Naive thymus-derived CD8-positive, alpha-beta T cell (primary cell): ENCODE results near the gene REG4. TPM values are rescaled to one million over a fixed set of nuclear protein-coding genes. Genes with fewer than 3 reads are reported as not detected.
"Not testable (repeated sequence)": the region's sequence is repeated elsewhere in the genome, so short reads cannot be mapped to it uniquely, and the experiment has no call there.

Experiments used
- ATAC-seq, 2 donors: fragments of 150-1000 bp; cut with Tn5 transposase in 1 of 2; sonication (Bioruptor Pico), chemical (Tn5 transposase) in 1 of 2; 1 replicate in 1 of 2; 2 replicates in 1 of 2; pipeline ENCODE4 v1.10.0; 2021; ENCODE audit warnings: mild to moderate bottlenecking in 2 of 2, moderate library complexity in 2 of 2
- POLR2A ChIA-PET: fragments of 350-600 bp; sonication (Branson Sonifier 250); formaldehyde crosslinking; loops from one replicate; lab custom pipeline; 2021; ENCODE audit warnings: antibody characterized with exemption; lab: Charles Lee
- DNase-seq, 10 donors: peaks; one replicate each; pipeline versions ENCODE4 v3.0.0 to v3.0.0-alpha.2; 2020 to 2022
- H3K27ac Mint-ChIP-seq, 10 donors: one replicate each; pipeline ENCODE4 v1.8.0; 2020 to 2022; ENCODE audit warnings: mild to moderate bottlenecking in 10 of 10, mixed read lengths in 10 of 10, moderate library complexity in 4 of 10, inconsistent platforms in 1 of 10
- H3K27me3 Mint-ChIP-seq, 5 donors: one replicate each; pipeline ENCODE4 v1.8.0; 2021 to 2022; ENCODE audit warnings: mixed read lengths in 5 of 5
- H3K36me3 Mint-ChIP-seq, 3 donors: one replicate each; pipeline ENCODE4 v1.8.0; 2020 to 2022; ENCODE audit warnings: mixed read lengths in 3 of 3, mild to moderate bottlenecking in 2 of 3, inconsistent platforms in 1 of 3
- H3K4me1 Mint-ChIP-seq, 4 donors: one replicate each; pipeline ENCODE4 v1.8.0; 2021 to 2022; ENCODE audit warnings: mixed read lengths in 4 of 4
- H3K4me3 Mint-ChIP-seq, 10 donors: one replicate each; pipeline ENCODE4 v1.8.0; 2020 to 2022; ENCODE audit warnings: mild to moderate bottlenecking in 10 of 10, mixed read lengths in 10 of 10, moderate library complexity in 6 of 10, inconsistent platforms in 1 of 10
- H3K9me3 Mint-ChIP-seq, 9 donors: one replicate each; pipeline ENCODE4 v1.8.0; 2020 to 2022; ENCODE audit warnings: mixed read lengths in 9 of 9, mild to moderate bottlenecking in 3 of 9, inconsistent platforms in 1 of 9, moderate library complexity in 1 of 9
- polyA plus RNA-seq, 3 donors: library from polyadenylated mRNA; unstranded; fragments of 300-500 nt; fragmentation: Illumina TruSeq; gene quantifications; one replicate each; pipeline ENCODE4 v1.2.3, GENCODE V29; 2021
- total RNA-seq, 8 experiments: library from RNA in 2 of 8; stranded (reverse) in 2 of 8; gene quantifications; one replicate each; pipeline ENCODE4 v1.2.3 and lab custom pipeline; 2021 to 2026

The REG4 gene
- total and polyA plus RNA-seq, 5 experiments from 2014 or later, result 15.0 to 63.0 (median 18.1) TPM

DNA sequence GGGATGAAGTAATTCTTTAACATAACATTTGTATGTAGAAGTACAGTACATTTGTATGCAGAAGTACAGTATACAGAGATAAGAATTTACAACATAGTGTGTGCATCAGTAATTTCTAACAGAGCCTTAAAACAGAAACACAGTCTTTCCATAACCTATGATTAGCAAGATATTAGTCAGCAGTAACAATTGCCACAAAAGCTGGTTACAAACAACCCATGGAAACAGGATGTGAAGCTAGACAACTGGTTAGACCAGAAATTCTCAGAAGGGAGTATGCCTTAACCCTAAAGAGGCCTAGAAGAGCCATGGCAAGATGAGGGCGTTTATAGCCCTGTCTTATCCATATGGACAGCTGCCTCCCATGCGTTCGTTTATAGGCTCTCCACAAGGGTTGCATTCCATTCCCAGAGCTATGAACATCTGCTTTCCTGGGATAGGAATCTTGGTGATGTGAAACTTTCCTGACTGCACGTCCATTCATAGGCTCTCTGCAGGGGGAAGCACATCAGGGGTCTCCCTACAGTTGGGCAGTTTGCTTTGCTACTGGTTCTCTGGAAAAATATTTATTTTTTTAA lies 24.7 kb downstream of the REG4 start:
- ATAC-seq, H3K4me1 Mint-ChIP-seq, H3K36me3 Mint-ChIP-seq, DNase-seq, POLR2A ChIA-PET, H3K27ac Mint-ChIP-seq, H3K9me3 Mint-ChIP-seq, H3K4me3 Mint-ChIP-seq: not testable (repeated sequence)
- H3K27me3 Mint-ChIP-seq, result peaks cover 0 to 14% (median under 1%) of the 10 kb centered on the region in 5 donors

DNA sequence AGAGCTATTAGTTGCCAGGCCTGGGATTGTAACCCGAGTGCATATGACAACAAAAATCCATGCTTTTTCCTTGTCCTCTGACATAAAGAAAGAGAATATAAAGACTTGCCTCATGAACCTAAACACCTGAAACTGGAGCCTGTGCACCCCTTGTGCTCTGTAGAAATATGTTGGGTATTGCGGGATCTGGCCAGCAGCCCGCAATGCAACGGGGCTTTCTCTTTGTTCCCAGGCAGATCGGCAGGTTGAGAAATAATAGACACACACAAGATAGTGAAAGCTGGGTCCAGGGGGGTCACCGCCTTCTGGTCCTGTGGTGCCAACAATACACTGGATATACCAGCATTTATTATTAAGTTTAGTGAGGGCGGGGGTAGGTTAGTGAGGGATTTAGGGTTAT lies 25.2 kb downstream of the REG4 start:
- ATAC-seq, H3K27ac Mint-ChIP-seq, H3K9me3 Mint-ChIP-seq, H3K4me1 Mint-ChIP-seq, DNase-seq, POLR2A ChIA-PET, H3K4me3 Mint-ChIP-seq, H3K36me3 Mint-ChIP-seq: not testable (repeated sequence)
- peaks cover 0 to 13% (median 2%) of the 10 kb centered on the region in 5 donors for H3K27me3 Mint-ChIP-seq

DNA sequence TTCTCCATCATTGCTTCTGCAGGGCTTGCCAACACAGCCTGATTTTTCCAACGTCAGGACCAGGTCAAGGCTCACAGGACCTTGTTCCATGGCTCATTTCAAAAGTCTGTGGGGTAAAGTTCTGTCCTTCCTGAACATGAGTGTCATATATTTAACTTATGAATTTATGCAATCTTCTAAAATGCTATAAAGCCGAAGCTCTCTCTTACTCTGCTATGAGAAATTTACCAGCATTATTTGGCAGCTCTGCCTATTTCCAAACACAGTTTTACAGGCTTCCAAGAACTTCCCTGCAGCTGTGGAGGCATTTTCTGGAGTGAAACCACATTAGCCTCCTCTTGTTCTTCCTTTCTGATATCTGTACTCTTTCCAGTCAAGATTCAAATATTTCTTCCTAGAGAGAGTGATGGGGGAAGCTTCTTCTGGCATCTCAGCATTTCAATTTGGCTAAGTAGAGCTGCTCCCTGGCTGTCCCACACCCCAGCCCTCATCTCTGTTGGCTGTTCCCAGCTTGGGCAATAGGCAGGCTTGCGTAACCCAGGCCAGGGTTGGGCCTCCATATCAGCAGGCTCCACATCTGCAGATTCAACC lies 27.0 kb downstream of the REG4 start:
- no peak for DNase-seq
- H3K36me3 Mint-ChIP-seq, result no peaks in the 10 kb centered on the region
- POLR2A ChIA-PET, result no interaction called here
- H3K9me3 Mint-ChIP-seq, result no peaks in the 10 kb centered on the region
- no peak overlapping the region for H3K4me3 Mint-ChIP-seq
- no peaks in the 10 kb centered on the region for H3K4me1 Mint-ChIP-seq
- ATAC-seq, result no peak
- H3K27me3 Mint-ChIP-seq, result peaks cover 0 to 4% (median 0%) of the 10 kb centered on the region in 5 donors
- no peak overlapping the region for H3K27ac Mint-ChIP-seq

GRCh38 chr1:119783354-119784185 lies 27.7 kb downstream of the REG4 start:
- Mint-ChIP-seq H3K36me3 (no peaks in the 10 kb centered on the region), H3K27me3 (peaks cover 0 to 4% (median 0%) of the 10 kb centered on the region in 5 donors), H3K9me3 (no peaks in the 10 kb centered on the region), H3K4me1 (no peaks in the 10 kb centered on the region), H3K4me3 (no peak overlapping the region), H3K27ac (no peak overlapping the region)
- ATAC-seq (no peak), DNase-seq (no peak)
- POLR2A ChIA-PET, result no interaction called here

DNA sequence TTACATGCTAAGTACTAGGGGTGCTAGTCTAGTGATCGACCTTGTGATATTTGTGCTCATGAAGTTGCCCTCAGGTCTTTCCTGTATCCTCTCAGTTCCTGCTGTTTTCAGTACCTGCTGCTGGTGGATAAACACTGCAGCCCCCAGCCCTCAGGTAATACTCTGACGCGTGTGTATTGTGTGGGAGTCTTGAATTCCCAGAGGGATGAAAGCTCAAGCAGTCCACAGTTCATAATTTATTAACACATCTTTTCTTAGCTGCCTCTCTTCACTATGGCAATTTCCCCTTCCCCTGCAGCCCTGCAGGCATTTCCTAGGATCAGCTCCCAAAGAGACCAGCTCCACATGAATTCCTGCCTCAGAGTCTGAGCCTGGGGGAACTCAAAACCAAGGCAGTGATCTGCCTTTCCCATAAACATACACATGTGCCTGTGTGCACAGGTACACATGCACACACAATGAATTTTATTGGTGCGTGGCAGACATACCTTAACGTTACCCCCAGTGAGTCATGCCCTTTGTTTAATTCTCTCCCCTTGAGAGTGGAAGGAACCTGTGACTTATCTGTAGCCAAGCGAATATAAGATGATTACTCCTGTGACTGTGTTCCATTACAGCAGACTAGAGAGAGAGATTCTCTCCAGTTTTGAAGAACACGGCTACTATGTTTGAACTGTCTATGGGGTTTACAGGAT lies 28.5 kb downstream of the REG4 start:
- no peak overlapping the region for H3K4me3 Mint-ChIP-seq
- no peaks in the 10 kb centered on the region for H3K36me3 Mint-ChIP-seq
- no peak overlapping the region for H3K27ac Mint-ChIP-seq

GRCh38 chr1:119781434-119782210 lies 29.6 kb downstream of the REG4 start:
- no peaks in the 10 kb centered on the region for H3K9me3 Mint-ChIP-seq
- H3K27ac Mint-ChIP-seq, result no peak overlapping the region
- POLR2A ChIA-PET, result no interaction called here
- H3K4me1 Mint-ChIP-seq, result no peaks in the 10 kb centered on the region
- H3K4me3 Mint-ChIP-seq, result no peak overlapping the region
- H3K27me3 Mint-ChIP-seq, result peaks cover 0 to 4% (median 0%) of the 10 kb centered on the region in 5 donors
- H3K36me3 Mint-ChIP-seq, result no peaks in the 10 kb centered on the region
- DNase-seq (no peak), ATAC-seq (no peak)

More for the DNA sequence above, 28.5 kb downstream of the REG4 start:
- Mint-ChIP-seq H3K27me3 (peaks cover 0 to 4% (median 0%) of the 10 kb centered on the region in 5 donors), H3K9me3 (no peaks in the 10 kb centered on the region), H3K4me1 (no peaks in the 10 kb centered on the region)
- DNase-seq, result no peak
- ATAC-seq, result no peak
- POLR2A ChIA-PET, result no interaction called here

GRCh38 chr1:119779869-119780356 lies 31.3 kb downstream of the REG4 start:
- H3K9me3 Mint-ChIP-seq, result no peaks in the 10 kb centered on the region
- H3K4me1 Mint-ChIP-seq, result no peaks in the 10 kb centered on the region
- POLR2A ChIA-PET, result no interaction called here
- DNase-seq, result no peak
- peaks cover 0 to 5% (median 1%) of the 10 kb centered on the region in 5 donors for H3K27me3 Mint-ChIP-seq
- no peak for ATAC-seq
- H3K4me3 Mint-ChIP-seq, result no peak overlapping the region
- no peaks in the 10 kb centered on the region for H3K36me3 Mint-ChIP-seq
- no peak overlapping the region for H3K27ac Mint-ChIP-seq

GRCh38 chr1:119778886-119779560 lies 32.2 kb downstream of the REG4 start:
- no peak overlapping the region for H3K4me3 Mint-ChIP-seq
- no peak for DNase-seq
- peaks cover 0 to 5% (median 1%) of the 10 kb centered on the region in 5 donors for H3K27me3 Mint-ChIP-seq
- no peaks in the 10 kb centered on the region for H3K4me1 Mint-ChIP-seq
- no peaks in the 10 kb centered on the region for H3K36me3 Mint-ChIP-seq
- POLR2A ChIA-PET, result no interaction called here
- no peak for ATAC-seq
- no peaks in the 10 kb centered on the region for H3K9me3 Mint-ChIP-seq
- no peak overlapping the region for H3K27ac Mint-ChIP-seq

DNA sequence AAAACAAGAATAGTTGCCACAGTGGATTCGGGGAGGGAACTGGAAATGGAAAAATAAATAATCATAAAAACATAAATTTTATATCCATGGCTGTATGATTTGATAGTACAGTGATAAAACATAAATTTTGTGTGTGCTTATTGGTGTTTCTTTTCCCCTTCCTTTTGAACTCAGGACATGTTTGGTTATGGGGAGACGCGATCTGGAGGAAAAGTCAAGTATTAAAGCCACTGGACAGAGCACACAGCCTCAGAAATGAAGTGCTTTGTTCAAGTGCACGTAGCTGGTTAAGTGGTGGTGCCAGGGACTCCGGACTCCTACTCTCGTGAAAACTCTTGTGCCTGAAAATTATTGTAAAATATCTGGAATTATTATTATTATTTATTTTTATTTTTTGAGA lies 32.9 kb downstream of the REG4 start:
- Mint-ChIP-seq H3K36me3 (no peaks in the 10 kb centered on the region), H3K4me1 (no peaks in the 10 kb centered on the region), H3K27ac (no peak overlapping the region), H3K27me3 (peaks cover 0 to 7% (median 4%) of the 10 kb centered on the region in 5 donors), H3K9me3 (no peaks in the 10 kb centered on the region), H3K4me3 (no peak overlapping the region)
- POLR2A ChIA-PET, result no interaction called here
- ATAC-seq (no peak), DNase-seq (no peak)

DNA sequence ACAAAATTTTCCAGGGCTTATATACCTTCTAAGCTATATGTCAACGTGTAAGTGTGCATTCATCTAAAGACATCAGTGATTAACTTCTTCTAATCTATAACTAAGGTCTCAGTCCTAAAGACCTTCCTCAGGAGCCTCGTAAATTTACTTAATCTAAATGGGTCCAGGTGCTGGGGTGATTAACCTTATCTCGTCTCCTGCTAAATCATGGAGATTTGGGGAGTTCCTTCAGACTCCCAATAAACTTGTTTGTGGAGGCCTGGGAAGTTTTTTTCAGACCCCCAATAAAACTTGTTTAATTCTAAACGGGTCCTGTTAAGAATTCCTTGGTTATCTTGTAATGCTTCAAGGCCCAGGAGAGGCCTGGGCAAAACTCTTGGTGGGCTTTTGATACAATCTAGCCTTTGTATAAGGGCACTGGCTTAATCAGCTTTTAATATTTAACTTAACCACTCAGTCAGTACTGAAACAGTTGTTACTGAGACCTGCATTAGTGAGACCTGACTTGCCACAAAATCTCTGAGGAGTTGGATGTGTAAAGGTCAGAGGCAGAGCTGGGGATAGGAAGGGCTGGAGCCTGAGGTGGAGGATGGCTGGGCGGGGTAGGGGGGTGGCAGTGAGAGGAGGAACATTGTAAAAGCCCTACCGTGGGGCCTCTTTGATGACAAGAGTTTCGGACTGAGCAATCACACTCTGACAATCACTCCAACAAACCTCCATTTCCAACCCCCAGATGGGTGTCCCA lies 36.3 kb downstream of the REG4 start:
- Mint-ChIP-seq H3K36me3 (no peaks in the 10 kb centered on the region), H3K27me3 (peaks cover 0 to 7% (median 4%) of the 10 kb centered on the region in 5 donors), H3K27ac (no peak overlapping the region), H3K9me3 (no peaks in the 10 kb centered on the region), H3K4me3 (no peak overlapping the region), H3K4me1 (no peaks in the 10 kb centered on the region)
- no peak for DNase-seq
- POLR2A ChIA-PET, result no interaction called here
- ATAC-seq, result no peak

- ATAC-seq (no peak), DNase-seq (no peak)
- H3K27me3 Mint-ChIP-seq, result peaks cover 0 to 7% (median 5%) of the 10 kb centered on the region in 5 donors
- H3K36me3 Mint-ChIP-seq, result no peaks in the 10 kb centered on the region
- no peak overlapping the region for H3K27ac Mint-ChIP-seq
- no peaks in the 10 kb centered on the region for H3K4me1 Mint-ChIP-seq
- no peak overlapping the region for H3K4me3 Mint-ChIP-seq
- no peaks in the 10 kb centered on the region for H3K9me3 Mint-ChIP-seq
- POLR2A ChIA-PET, result no interaction called here
Measured at GRCh38 chr1:119773711-119774241, 37.5 kb downstream of the REG4 start.
